HepG2 (cell line): Measurements from ENCODE around the gene ZNF528. TPM values are rescaled to one million over a fixed set of nuclear protein-coding genes. Genes with fewer than 3 reads are reported as not detected.

Experiments used
- ATAC-seq: fragments of 200-7000 bp; cut with Tn5 transposase; 3 replicates; pipeline ENCODE4 v1.9.1; 2020; ENCODE audit warnings: mild to moderate bottlenecking, moderate library complexity
- BruUV-seq: library from RNA; stranded (reverse); fragments of 400-500 nt; replicated peaks from 2 replicates; lab custom pipeline; 2021; lab: Mats Ljungman, UMichigan
- CTCF ChIA-PET: fragments of 300-600 bp; formaldehyde crosslinking; extraction: SDS; loops from one replicate; lab custom pipeline; 2021; ENCODE audit warnings: low total read pairs, inconsistent platforms, low intra/inter-chr PET ratio; lab: Yijun Ruan, JAX
- POLR2A ChIA-PET: fragments of 350-600 bp; sonication (Branson Sonifier 250); formaldehyde crosslinking; loops from one replicate; lab custom pipeline; 2020; ENCODE audit warnings: antibody characterized with exemption, inconsistent platforms; lab: Yijun Ruan, JAX
- DNase-seq: peaks from one replicate; pipeline ENCODE4 v3.0.0-alpha.2; 2015; ENCODE audit warnings: low spot score
- FAIRE-seq: peaks from 3 replicates; lab custom pipeline; 2011; peaks lifted over from hg19 to GRCh38; lab: Jason Lieb, UNC
- H2AFZ ChIP-seq: one replicate; pipeline ENCODE4 v1.6.1; 2011; ENCODE audit warnings: low read length, inconsistent platforms
- H3K27ac ChIP-seq: fragments of 300-600 bp; 3 replicates; pipeline ENCODE4 v1.8.0; 2011; ENCODE audit warnings: mixed run types, mild to moderate bottlenecking, mixed read lengths, low read length, inconsistent platforms; ENCODE audit not compliant: insufficient read depth; ENCODE audit errors: extremely low read length
- H3K27me3 ChIP-seq, 2 experiments: fragments of 200-600 bp in 1 of 2; 2 replicates in 1 of 2; 3 replicates in 1 of 2; pipeline versions ENCODE4 v1.6.0 to v1.8.0; 2011; ENCODE audit warnings: low read length in 2 of 2, mild to moderate bottlenecking in 2 of 2, moderate library complexity in 2 of 2, inconsistent platforms in 1 of 2; ENCODE audit not compliant: insufficient read depth in 2 of 2, control insufficient read depth in 1 of 2
- H3K36me3 ChIP-seq, 2 experiments: fragments of 200-600 bp in 1 of 2; replicated peaks in 1 of 2; 2 replicates in 1 of 2; 3 replicates in 1 of 2; pipeline versions ENCODE4 v1.5.1 to v1.8.0; 2011; ENCODE audit warnings: low read length in 2 of 2, inconsistent platforms in 1 of 2; ENCODE audit not compliant: insufficient read depth in 2 of 2, control insufficient read depth in 1 of 2
- H3K4me1 ChIP-seq: 2 replicates; pipeline ENCODE4 v1.5.1; 2012; ENCODE audit warnings: low read length, inconsistent platforms; ENCODE audit not compliant: insufficient read depth
- H3K4me2 ChIP-seq: 2 replicates; pipeline ENCODE4 v1.6.0; 2011; ENCODE audit warnings: low read depth, low read length, inconsistent platforms
- H3K4me3 ChIP-seq, 3 experiments: fragments of 200-600 bp in 1 of 3; sonication (generic), shearing (Covaris generic) in 1 of 3; replicated peaks in 1 of 3; 2 replicates each; pipeline ENCODE4 v1.5.1; 2011 to 2016; ENCODE audit warnings: low read length in 3 of 3, inconsistent platforms in 2 of 3, low read depth in 2 of 3, mild to moderate bottlenecking in 2 of 3, control low read depth in 1 of 3, mixed read lengths in 1 of 3; ENCODE audit not compliant: insufficient read depth in 1 of 3
- H3K79me2 ChIP-seq: one replicate; pipeline ENCODE4 v1.6.1; 2011; ENCODE audit warnings: low read length, inconsistent platforms; ENCODE audit not compliant: insufficient read depth
- H3K9ac ChIP-seq: 2 replicates; pipeline ENCODE4 v1.6.0; 2011; ENCODE audit warnings: mild to moderate bottlenecking, low read depth, low read length, inconsistent platforms; ENCODE audit not compliant: insufficient read depth
- H3K9me3 ChIP-seq: 2 replicates; pipeline ENCODE4 v1.5.1; 2012; ENCODE audit warnings: mild to moderate bottlenecking, low read length
- H4K20me1 ChIP-seq: 2 replicates; pipeline ENCODE4 v1.6.0; 2011; ENCODE audit warnings: inconsistent platforms, mild to moderate bottlenecking, low read length, moderate library complexity; ENCODE audit not compliant: insufficient read depth
- ARNT2 ChIP-seq: sonication (generic); formaldehyde crosslinking; IDR thresholded peaks from 2 replicates; pipeline ENCODE4 v1.8.0; 2022; ENCODE audit warnings: mild to moderate bottlenecking, low read depth, missing genetic modification reagents, moderate library complexity
- DR1 ChIP-seq: sonication (generic); formaldehyde crosslinking; IDR thresholded peaks from 2 replicates; pipeline ENCODE4 v1.8.0; 2021; ENCODE audit warnings: mild to moderate bottlenecking, missing genetic modification reagents, inconsistent platforms
- EZH2 ChIP-seq: conservative IDR thresholded peaks from 2 replicates; pipeline ENCODE4 v1.6.1; 2012; ENCODE audit warnings: mild to moderate bottlenecking, low read depth, low read length, moderate library complexity
- FOXK2 ChIP-seq: fragments of 450-650 bp; IDR thresholded peaks from 2 replicates; pipeline ENCODE4 v1.6.1; 2016
- MYC ChIP-seq: sonication (generic); formaldehyde crosslinking; IDR thresholded peaks from 2 replicates; pipeline ENCODE4 v1.9.0; 2021; ENCODE audit warnings: missing genetic modification reagents, borderline replicate concordance
- NFIB ChIP-seq: sonication (generic); formaldehyde crosslinking; IDR thresholded peaks from 2 replicates; pipeline ENCODE4 v1.9.0; 2021; ENCODE audit warnings: missing genetic modification reagents, mild to moderate bottlenecking, borderline replicate concordance
- RAD51 ChIP-seq: fragments of 450-650 bp; IDR thresholded peaks from 2 replicates; pipeline ENCODE4 v1.6.1; 2016; ENCODE audit warnings: borderline replicate concordance
- STAG1 ChIP-seq: sonication (generic); formaldehyde crosslinking; IDR thresholded peaks from 2 replicates; pipeline ENCODE4 v1.4.0; 2020; ENCODE audit warnings: missing genetic modification reagents
- ZFP36 ChIP-seq: fragments of 150-350 bp; IDR thresholded peaks from 2 replicates; pipeline ENCODE4 v1.6.1; 2018; ENCODE audit warnings: borderline replicate concordance, low read length, low read depth; ENCODE audit not compliant: partially characterized antibody
- ZNF510 ChIP-seq: sonication (generic); formaldehyde crosslinking; IDR thresholded peaks from 2 replicates; pipeline ENCODE4 v1.4.0; 2020; ENCODE audit warnings: low read depth, mild to moderate bottlenecking, missing genetic modification reagents
- ZNF572 ChIP-seq: sonication (generic); formaldehyde crosslinking; IDR thresholded peaks from 2 replicates; pipeline ENCODE4 v1.5.1; 2020; ENCODE audit warnings: mild to moderate bottlenecking, missing genetic modification reagents
- WGBS: methylation state at CpG from one replicate; pipeline ENCODE4 v1.1.6; 2017; ENCODE audit warnings: low lambda C conversion rate; 5-methylcytosine and 5-hydroxymethylcytosine counted together
- in situ Hi-C: cut with HindIII; loops from 2 replicates; pipeline ENCODE4 v1.10.0; 2017; ENCODE audit warnings: low pct_unique_long_range_greater_than_20kb; ENCODE audit not compliant: extremely low pct_ligation_motif_present
- intact Hi-C: fragments of 100-400 bp; cut with micrococcal nuclease; formaldehyde crosslinking; loops from one replicate; pipeline ENCODE4 v1.10.0; 2022; ENCODE audit not compliant: unreplicated experiment
- polyA plus RNA-seq, 8 experiments: library from polyadenylated mRNA; depleted of rRNA in 3 of 8; stranded (reverse) in 7 of 8; unstranded in 1 of 8; fragments of >200 nt; fragmentation: Illumina TruSeq in 4 of 8; extraction: Trizol in 4 of 8; gene quantifications; 2 replicates each; pipeline versions ENCODE4 v1.2.1 to v1.2.3, GENCODE V29; 2011 to 2016; ENCODE audit warnings: low read depth in 4 of 8, missing spikeins in 1 of 8, mixed read lengths in 1 of 8; ENCODE audit not compliant: insufficient read depth in 1 of 8
- total RNA-seq, 5 experiments: library from RNA; depleted of rRNA; stranded (reverse); fragments of >200 nt; fragmentation: Illumina TruSeq; extraction: Trizol; gene quantifications; 2 replicates each; pipeline ENCODE4 v1.2.3, GENCODE V29; 2016; ENCODE audit warnings: low read depth in 1 of 5
- TF ChIP-seq, protein P1 (sequence below): sonication (generic); formaldehyde crosslinking; IDR thresholded peaks from 2 replicates; pipeline ENCODE4 v1.5.0; 2020; ENCODE audit warnings: mild to moderate bottlenecking, missing genetic modification reagents, moderate library complexity
- TF ChIP-seq, protein P2 (sequence below): sonication (generic); formaldehyde crosslinking; IDR thresholded peaks from 2 replicates; pipeline ENCODE4 v1.8.1; 2023; ENCODE audit warnings: mild to moderate bottlenecking, moderate library complexity, missing genetic modification reagents

Gene ZNF528
- total and polyA plus RNA-seq, 2 of the 13 experiments (the other 11 are each of a cell fraction or from before 2014, with no cell fraction given) = 4.1 to 10.0 TPM

DNA sequence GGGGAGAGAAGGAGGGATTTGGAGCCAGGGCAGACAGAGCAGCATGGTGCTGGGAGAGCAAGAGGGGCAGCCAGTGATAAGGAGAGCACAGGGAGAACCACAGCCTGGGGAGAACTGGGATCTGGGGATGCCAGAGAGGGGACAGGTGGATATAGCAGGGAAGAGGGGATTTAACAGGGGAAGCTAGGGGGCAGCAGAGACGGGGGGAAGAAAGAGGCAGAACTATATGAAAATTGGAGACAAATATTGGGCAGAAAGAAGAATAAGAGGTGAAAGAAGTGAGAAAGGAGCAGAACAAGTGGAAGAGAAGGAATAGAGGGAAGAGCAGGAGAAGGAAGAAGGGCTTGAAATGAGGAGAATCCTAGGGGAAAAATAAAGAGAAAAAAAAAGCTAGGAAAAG, 6.5 kb upstream of the ZNF528 start:
- no peak overlapping the region for H2AFZ ChIP-seq
- H3K27me3 ChIP-seq = no peaks in the 10 kb centered on the region
- H3K79me2 ChIP-seq = no peaks in the 10 kb centered on the region
- no peak overlapping the region for H3K4me2 ChIP-seq
- in situ Hi-C loops (no loop called here), intact Hi-C loops (no loop called here)
- no peaks in the 10 kb centered on the region for H3K4me1 ChIP-seq
- no peaks in the 10 kb centered on the region for H3K36me3 ChIP-seq
- no TSS peak for BruUV-seq
- ATAC-seq (no peak), FAIRE-seq (no peak), DNase-seq (no peak)
- TF ChIP-seq MYC (CRISPR knock-in tag) (no peak), STAG1 (CRISPR knock-in tag) (peak; percentile 9; the same call in 1 of the 2 replicates), NFIB (CRISPR knock-in tag) (no peak), RAD51 (no peak), DR1 (CRISPR knock-in tag) (no peak), ZNF572 (CRISPR knock-in tag) (no peak), FOXK2 (no peak), EZH2 (no peak), ZFP36 (no peak), ZNF510 (CRISPR knock-in tag) (no peak), ARNT2 (CRISPR knock-in tag) (no peak)
- TF ChIP-seq, protein P1, sequence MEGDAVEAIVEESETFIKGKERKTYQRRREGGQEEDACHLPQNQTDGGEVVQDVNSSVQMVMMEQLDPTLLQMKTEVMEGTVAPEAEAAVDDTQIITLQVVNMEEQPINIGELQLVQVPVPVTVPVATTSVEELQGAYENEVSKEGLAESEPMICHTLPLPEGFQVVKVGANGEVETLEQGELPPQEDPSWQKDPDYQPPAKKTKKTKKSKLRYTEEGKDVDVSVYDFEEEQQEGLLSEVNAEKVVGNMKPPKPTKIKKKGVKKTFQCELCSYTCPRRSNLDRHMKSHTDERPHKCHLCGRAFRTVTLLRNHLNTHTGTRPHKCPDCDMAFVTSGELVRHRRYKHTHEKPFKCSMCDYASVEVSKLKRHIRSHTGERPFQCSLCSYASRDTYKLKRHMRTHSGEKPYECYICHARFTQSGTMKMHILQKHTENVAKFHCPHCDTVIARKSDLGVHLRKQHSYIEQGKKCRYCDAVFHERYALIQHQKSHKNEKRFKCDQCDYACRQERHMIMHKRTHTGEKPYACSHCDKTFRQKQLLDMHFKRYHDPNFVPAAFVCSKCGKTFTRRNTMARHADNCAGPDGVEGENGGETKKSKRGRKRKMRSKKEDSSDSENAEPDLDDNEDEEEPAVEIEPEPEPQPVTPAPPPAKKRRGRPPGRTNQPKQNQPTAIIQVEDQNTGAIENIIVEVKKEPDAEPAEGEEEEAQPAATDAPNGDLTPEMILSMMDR = 0 out of 2 replicates have a peak, but pooled peaks have one; percentile 3
- TF ChIP-seq, protein P2, sequence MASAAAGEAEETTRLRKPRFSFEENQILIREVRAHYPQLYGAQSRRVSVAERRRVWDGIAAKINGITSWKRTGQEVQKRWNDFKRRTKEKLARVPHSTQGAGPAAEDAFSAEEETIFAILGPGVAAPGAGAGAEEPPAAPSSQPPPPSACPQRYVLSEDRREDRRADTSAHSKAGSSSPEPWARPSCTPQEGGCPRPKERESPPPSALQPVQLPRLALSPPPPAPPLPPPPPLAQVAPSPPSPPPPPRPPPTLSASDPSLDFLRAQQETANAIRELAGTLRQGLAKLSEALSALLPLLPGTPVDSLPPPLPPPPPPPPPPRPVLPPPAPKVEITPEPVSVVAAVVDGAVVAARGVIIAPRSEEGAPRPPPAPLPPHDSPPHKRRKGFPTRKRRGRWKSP (CRISPR knock-in tag) = no peak
- peaks cover 77% of the 10 kb centered on the region for H3K9me3 ChIP-seq
- WGBS = 5% methylated on average over 1 of the region's 1 CpG
- H3K4me3 ChIP-seq = no peak overlapping the region
- H3K27ac ChIP-seq = no peak overlapping the region
- ChIA-PET POLR2A (no interaction called here), CTCF (no interaction called here)
- H3K9ac ChIP-seq = no peak overlapping the region
- no peaks in the 10 kb centered on the region for H4K20me1 ChIP-seq
